GM06990 (cell line): Measurements from ENCODE around the gene MAP3K21.

Experiments
- DNase-seq: peaks from one replicate; pipeline ENCODE4 v3.0.0-alpha.2; 2011; ENCODE audit not compliant: insufficient read length; ENCODE audit errors: extremely low read depth
- H3K27me3 ChIP-seq: replicated peaks from 2 replicates; pipeline ENCODE4 v1.6.0; 2011; ENCODE audit warnings: low read length; ENCODE audit not compliant: control insufficient read depth, insufficient read depth
- H3K36me3 ChIP-seq: 2 replicates; pipeline ENCODE4 v1.5.1; 2011; ENCODE audit warnings: low read length; ENCODE audit not compliant: control insufficient read depth, insufficient read depth
- H3K4me3 ChIP-seq: replicated peaks from 2 replicates; pipeline ENCODE4 v1.5.1; 2011; ENCODE audit warnings: low read depth, mild to moderate bottlenecking, control low read depth, low read length
- CTCF ChIP-seq: IDR thresholded peaks from 2 replicates; pipeline ENCODE4 v1.5.1; 2011; ENCODE audit warnings: low read length, control low read depth, mild to moderate bottlenecking, inconsistent platforms; ENCODE audit not compliant: insufficient read depth, poor library complexity, severe bottlenecking

The MAP3K21 gene

DNA sequence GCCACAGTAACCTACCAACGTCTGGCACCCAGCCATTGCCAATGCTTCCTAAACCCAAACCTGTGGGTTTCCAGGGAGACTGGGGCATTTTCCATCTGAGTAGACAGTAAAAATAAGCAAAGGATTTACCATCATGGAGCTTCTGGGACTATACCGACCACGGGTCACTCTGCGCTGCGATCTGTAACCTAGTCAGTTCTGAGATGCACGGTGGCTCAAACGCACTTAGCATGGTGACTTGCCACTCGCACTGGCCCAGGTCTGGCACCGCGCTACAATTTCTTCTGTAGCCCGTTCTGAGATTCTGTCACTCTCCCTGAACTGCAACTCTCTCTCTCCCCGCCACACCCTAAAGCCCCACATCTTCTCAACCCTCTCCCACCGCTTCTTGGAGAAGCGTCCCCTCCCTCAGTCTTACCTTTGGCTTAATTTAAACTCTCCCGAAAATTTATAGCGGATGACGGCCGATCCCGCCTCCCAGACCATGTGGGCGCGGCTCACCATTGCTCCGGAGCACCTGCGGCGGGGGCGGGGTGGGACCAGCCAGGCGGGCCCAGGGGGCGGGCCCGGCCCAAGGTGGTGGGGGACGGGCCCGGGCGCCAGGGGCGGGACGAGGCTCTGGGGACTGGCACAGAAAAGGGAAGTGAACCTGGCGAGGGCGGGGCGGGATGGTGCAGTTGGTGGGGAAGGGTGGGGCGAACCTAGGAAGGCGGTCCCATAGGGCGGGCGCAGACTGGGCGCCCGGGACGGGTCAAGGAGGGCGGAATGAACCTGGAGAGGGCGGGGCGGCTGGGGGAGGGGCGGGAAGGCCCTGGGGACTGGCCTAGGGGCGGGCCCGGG lies 493 bp upstream of the MAP3K21 start:
- no peaks in the 10 kb centered on the region for H3K36me3 ChIP-seq
- H3K4me3 ChIP-seq = peak overlapping the region; percentile 4; the same call in 1 of the 2 replicates
- no peaks in the 10 kb centered on the region; the same call in 1 of the 2 replicates for H3K27me3 ChIP-seq
- TF ChIP-seq CTCF = no peak
- DNase-seq = peak; percentile 86

- no peaks in the 10 kb centered on the region for H3K36me3 ChIP-seq
- TF ChIP-seq CTCF = no peak
- peak; percentile 38 for DNase-seq
- peak overlapping the region; percentile 63 for H3K4me3 ChIP-seq
- H3K27me3 ChIP-seq = no peaks in the 10 kb centered on the region
Measured at GRCh38 chr1:233328142-233328921, 808 bp downstream of the MAP3K21 start.

DNA sequence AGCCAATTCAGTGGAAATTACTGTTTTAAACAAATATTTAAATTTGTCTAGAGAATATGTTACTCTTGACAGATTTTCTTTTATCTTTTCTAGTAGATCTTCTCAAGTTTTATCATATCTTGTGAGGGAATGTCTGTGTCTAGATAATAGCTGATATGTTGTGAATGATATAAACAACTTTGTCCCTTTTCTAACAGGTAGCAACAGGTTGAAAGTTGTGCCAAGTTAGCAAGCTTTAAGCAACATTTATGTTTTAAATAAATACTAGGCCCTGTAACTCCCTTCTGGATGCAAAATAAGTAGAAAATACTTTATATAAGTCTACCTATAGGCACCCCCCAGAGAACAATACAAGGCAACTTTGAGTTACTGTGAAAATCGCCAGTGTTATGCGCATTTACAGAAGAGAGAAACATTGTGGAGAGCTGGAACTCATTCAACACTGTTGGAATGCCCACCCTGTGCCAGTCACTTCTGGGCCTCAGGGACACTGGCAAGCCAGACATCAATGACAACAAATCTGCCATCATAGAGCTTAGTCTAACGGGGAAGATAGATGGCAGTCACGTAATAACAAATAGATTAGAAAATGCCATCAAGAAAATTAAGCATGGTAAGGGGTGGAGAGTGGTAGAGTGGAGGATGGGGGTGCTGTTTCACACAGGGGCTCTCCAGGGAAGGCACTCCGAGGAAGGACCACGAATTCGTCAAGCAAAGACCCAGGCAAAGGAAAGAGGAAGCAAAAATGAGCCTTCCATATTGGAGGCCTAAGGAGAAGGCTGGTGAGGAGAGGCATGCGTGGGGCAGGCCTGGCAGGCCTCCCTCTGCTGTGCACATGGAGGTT lies 4.4 kb downstream of the MAP3K21 start:
- Histone ChIP-seq H3K4me3 (no peak overlapping the region), H3K36me3 (no peaks in the 10 kb centered on the region), H3K27me3 (no peaks in the 10 kb centered on the region)
- no peak for TF ChIP-seq CTCF
- no peak for DNase-seq

DNA sequence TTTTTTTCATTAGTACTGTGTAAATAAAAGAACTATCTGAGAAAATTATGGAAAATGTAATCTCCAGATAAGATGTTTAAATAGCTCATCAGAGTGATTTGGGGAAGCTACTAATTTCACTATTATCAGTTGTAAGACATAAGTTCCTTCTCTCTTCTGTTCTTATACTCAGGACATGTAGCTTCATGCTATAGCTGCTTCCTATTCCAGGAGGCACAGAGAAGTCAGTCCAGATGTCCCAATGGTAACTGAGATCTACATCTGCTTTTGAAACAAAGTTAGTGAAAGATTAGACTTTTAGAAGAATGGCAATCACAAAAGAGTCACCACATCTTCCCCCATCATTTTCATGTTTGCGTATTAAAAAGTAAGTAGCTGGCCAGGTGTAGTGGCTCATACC lies 5.6 kb downstream of the MAP3K21 start:
- no peaks in the 10 kb centered on the region for H3K27me3 ChIP-seq
- DNase-seq = no peak
- H3K4me3 ChIP-seq = no peak overlapping the region
- no peak for TF ChIP-seq CTCF
- no peaks in the 10 kb centered on the region for H3K36me3 ChIP-seq

DNA sequence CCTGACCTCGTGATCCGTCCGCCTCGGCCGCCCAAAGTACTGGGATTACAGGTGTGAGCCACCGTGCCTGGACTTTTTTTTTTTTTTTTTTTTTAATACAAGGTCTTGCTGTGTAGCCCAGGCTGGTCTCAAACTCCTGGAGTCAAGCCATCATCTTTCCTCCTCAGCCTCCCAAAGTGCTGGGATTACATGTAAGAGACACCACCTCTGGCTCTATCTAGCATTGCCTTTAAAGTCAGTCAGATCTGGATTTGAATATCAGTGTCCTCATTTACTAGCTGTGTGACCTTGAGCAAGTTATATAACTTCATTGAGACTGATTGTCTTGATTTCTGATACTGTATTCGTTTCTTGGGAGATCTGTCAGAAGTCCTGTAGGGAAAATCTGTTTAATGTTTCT lies 6.6 kb downstream of the MAP3K21 start:
- H3K27me3 ChIP-seq = no peaks in the 10 kb centered on the region
- no peak overlapping the region for H3K4me3 ChIP-seq
- no peak for DNase-seq
- TF ChIP-seq CTCF = no peak
- no peaks in the 10 kb centered on the region for H3K36me3 ChIP-seq
